ENCODE measurements around the gene AP5Z1. TPM values are rescaled to one million over a fixed set of nuclear protein-coding genes. Genes with fewer than 3 reads are reported as not detected.

Gene AP5Z1
- total RNA-seq, 4 donors from 2014 or later: 51.0 to 93.0 (median 69.9) TPM

DNA sequence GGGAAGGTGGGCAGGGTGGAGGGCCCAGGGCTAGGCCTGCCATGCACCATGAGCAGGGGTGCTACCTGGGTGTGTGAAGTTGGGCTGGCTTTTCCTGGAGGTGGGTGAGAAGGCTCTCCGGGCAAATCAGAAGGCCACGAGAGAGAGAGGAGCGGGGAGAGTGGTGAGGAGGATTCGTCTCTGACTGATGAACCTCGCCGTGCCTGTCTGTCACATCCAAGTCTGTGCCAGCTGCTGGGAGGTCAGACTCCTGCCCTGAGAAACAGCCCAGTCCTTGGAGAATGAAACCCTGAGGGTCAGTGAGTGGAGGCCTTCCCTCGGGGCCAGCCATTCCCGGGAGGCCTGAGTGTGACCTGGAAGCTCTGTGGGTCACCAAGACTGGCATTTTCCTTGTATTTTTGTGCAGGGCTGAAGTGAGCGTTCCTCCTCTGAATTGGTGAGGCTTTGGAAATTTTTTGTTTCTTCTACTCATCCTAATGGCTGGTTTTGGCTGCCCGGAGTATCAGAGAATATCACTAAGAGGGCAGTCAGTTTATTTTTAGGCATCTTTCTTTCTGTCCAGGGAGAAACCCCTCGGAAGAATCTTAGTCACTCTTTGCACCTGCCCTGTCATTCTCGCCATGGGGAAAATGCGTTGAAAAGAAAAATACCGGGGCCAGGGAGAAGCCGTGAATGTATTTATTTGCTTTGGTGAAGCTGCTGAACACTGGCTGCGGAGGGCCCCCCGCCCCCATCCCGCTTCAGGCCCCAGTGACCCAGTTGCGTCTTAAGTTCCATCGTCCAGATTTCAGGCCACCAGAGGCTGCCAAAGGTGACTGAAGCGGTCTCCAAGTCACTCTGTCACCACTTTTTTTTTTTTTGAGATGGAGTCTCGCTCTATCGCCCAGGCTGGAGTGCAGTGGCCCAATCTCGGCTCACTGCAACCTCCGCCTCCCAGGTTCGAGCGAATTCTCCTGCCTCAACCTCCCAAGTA lies 6.5 kb upstream of the AP5Z1 start:
- no peaks in the 10 kb centered on the region for H3K27me3 ChIP-seq
- peak overlapping the region in 1 of 4 donors; percentile 66 for H3K27ac ChIP-seq
- TF ChIP-seq POLR2A (IDR thresholded peaks at IDR 0.05): no peak
- TF ChIP-seq, protein P1, sequence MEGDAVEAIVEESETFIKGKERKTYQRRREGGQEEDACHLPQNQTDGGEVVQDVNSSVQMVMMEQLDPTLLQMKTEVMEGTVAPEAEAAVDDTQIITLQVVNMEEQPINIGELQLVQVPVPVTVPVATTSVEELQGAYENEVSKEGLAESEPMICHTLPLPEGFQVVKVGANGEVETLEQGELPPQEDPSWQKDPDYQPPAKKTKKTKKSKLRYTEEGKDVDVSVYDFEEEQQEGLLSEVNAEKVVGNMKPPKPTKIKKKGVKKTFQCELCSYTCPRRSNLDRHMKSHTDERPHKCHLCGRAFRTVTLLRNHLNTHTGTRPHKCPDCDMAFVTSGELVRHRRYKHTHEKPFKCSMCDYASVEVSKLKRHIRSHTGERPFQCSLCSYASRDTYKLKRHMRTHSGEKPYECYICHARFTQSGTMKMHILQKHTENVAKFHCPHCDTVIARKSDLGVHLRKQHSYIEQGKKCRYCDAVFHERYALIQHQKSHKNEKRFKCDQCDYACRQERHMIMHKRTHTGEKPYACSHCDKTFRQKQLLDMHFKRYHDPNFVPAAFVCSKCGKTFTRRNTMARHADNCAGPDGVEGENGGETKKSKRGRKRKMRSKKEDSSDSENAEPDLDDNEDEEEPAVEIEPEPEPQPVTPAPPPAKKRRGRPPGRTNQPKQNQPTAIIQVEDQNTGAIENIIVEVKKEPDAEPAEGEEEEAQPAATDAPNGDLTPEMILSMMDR (IDR thresholded peaks at IDR 0.05): no peak
- no peaks in the 10 kb centered on the region for H3K9me3 ChIP-seq
- H3K4me1 ChIP-seq: no peaks in the 10 kb centered on the region
- peak overlapping the region in 1 of 4 donors; percentile 12 for H3K4me3 ChIP-seq
- H3K36me3 ChIP-seq: peaks cover 0 to 16% (median 0%) of the 10 kb centered on the region in 3 donors
- DNase-seq: no peak

DNA sequence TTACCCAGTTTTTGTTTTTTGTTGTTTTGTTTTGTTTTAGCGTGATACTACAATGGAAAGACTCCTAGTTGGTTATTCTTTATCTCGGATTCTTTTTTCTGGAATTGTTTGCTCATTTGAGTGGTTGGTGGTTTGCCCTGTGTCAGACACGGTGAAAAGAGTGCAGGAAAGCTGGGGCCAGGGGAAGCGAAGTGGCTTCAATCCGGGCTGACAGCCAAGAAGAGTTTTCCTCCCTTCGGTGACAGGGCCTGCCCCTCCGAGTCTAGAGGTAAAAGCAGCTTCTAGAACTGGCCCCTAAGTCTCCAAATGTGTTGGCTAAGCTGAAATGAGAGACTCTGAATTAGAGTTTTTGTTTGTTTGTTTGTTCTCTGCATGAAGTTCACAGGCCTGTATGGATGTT lies 5.7 kb upstream of the AP5Z1 start:
- Histone ChIP-seq H3K4me1 (peaks cover 0 to 7% (median 2%) of the 10 kb centered on the region in 4 donors), H3K9me3 (no peaks in the 10 kb centered on the region), H3K27ac (peak overlapping the region in 1 of 4 donors; percentile 66), H3K4me3 (no peak overlapping the region), H3K36me3 (peaks cover 0 to 7% (median 0%) of the 10 kb centered on the region in 3 donors), H3K27me3 (no peaks in the 10 kb centered on the region)
- no peak for TF ChIP-seq POLR2A (IDR thresholded peaks at IDR 0.05)
- TF ChIP-seq, protein P1 (IDR thresholded peaks at IDR 0.05): no peak
- no peak for DNase-seq

DNA sequence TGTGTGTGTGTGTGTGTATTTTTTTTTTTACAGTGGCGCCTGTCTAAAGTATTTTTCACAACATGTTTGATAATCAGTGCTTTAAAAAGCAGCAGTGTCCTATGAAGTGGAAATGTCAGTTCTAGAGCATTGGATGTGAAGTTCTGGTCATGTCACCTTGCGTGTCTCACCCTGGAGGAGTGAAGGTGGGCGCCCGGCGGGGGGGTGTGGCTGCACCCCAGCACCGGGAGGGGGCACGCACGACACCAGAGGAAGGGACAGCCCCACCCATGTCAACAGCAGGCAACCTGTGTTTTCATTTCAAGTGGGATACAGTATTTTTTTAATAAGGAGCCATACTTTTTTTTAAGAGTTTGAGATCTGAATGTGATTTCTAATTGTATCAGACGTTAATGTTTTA lies 4.5 kb upstream of the AP5Z1 start:
- TF ChIP-seq, protein P1 (IDR thresholded peaks at IDR 0.05): no peak
- TF ChIP-seq POLR2A (IDR thresholded peaks at IDR 0.05): no peak
- H3K4me3 ChIP-seq: no peak overlapping the region
- H3K9me3 ChIP-seq: no peaks in the 10 kb centered on the region
- no peaks in the 10 kb centered on the region for H3K36me3 ChIP-seq
- no peak for DNase-seq
- H3K4me1 ChIP-seq: peaks cover 0 to 7% (median 3%) of the 10 kb centered on the region in 4 donors
- H3K27me3 ChIP-seq: no peaks in the 10 kb centered on the region
- no peak overlapping the region for H3K27ac ChIP-seq

DNA sequence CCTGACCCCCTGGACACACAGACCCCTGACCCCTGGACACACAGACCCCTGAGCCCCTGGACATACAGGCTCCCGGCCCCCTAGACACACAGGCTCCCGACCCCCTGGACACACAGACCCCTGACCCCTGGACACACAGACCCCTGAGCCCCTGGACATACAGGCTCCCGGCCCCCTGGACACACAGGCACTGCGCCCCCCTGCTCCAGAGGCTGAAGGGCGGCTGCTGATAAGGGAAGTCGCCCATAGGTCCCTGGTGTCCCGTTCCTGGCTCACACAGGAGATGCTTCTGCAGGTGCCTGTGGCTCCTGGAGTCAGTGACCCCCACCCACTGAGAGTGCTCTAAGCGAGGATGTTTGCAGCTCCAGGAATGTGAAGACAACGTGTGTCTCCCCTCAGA lies 3.7 kb upstream of the AP5Z1 start:
- Histone ChIP-seq H3K27me3 (no peaks in the 10 kb centered on the region), H3K36me3 (no peaks in the 10 kb centered on the region), H3K4me1 (peaks cover 0 to 13% (median 8%) of the 10 kb centered on the region in 4 donors), H3K27ac (no peak overlapping the region), H3K9me3 (no peaks in the 10 kb centered on the region), H3K4me3 (no peak overlapping the region)
- DNase-seq: no peak
- no peak for TF ChIP-seq POLR2A (IDR thresholded peaks at IDR 0.05)
- TF ChIP-seq, protein P1 (IDR thresholded peaks at IDR 0.05): no peak

DNA sequence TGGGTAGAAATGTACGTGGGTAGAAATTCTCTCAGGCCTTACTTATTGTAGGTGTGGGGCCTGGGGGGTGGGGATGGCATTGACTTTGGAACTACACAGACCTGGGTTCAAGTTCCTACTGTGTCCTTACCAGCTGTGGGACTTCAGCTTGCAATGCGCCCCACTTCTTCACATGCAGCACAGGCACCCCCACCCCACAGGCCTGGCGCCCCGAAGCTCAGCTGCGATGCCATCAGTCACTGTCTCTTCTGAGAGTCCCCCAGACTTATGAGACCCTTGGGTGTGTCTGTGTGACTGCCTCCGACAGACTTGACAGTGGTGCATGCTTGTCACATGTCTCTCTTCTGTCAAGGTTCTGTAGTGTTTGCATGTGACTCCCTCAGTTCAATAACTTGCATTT lies 3.1 kb upstream of the AP5Z1 start:
- Histone ChIP-seq H3K9me3 (no peaks in the 10 kb centered on the region), H3K27ac (no peak overlapping the region), H3K4me3 (no peak overlapping the region), H3K36me3 (no peaks in the 10 kb centered on the region), H3K4me1 (peaks cover 0 to 16% (median 10%) of the 10 kb centered on the region in 4 donors), H3K27me3 (no peaks in the 10 kb centered on the region)
- no peak for DNase-seq
- no peak for TF ChIP-seq POLR2A (IDR thresholded peaks at IDR 0.05)
- TF ChIP-seq, protein P1 (IDR thresholded peaks at IDR 0.05): no peak

All from Peyer's patch (tissue), 4 donors.